Thymus (tissue), 11 donors: ENCODE results near the gene NAA80. TPM values are rescaled to one million over a fixed set of nuclear protein-coding genes. Genes with fewer than 3 reads are reported as not detected.

Experiments
- DNase-seq, 9 donors: peaks; one replicate each; pipeline ENCODE4 v3.0.0-alpha.2; 2013; ENCODE audit warnings: low spot score in 9 of 9, low read depth in 6 of 9, missing footprints in 1 of 9
- H3K27ac ChIP-seq, 2 donors: one replicate each; pipeline ENCODE4 v1.5.1; 2013; ENCODE audit warnings: control low read depth in 1 of 2, low read depth in 1 of 2, low read length in 1 of 2, mild to moderate bottlenecking in 1 of 2, moderate library complexity in 1 of 2
- H3K27me3 ChIP-seq, 2 donors: one replicate each; pipeline ENCODE4 v1.5.1; 2013; ENCODE audit warnings: low read length in 1 of 2; ENCODE audit not compliant: control insufficient read depth in 2 of 2, insufficient read depth in 1 of 2
- H3K36me3 ChIP-seq, 2 donors: one replicate each; pipeline ENCODE4 v1.5.1; 2013; ENCODE audit warnings: low read length in 1 of 2, mild to moderate bottlenecking in 1 of 2, moderate library complexity in 1 of 2; ENCODE audit not compliant: control insufficient read depth in 2 of 2, insufficient read depth in 2 of 2
- H3K4me1 ChIP-seq, 2 donors: one replicate each; pipeline ENCODE4 v1.5.1; 2013; ENCODE audit warnings: low read length in 2 of 2; ENCODE audit not compliant: control insufficient read depth in 2 of 2, insufficient read depth in 2 of 2
- H3K4me3 ChIP-seq, 2 donors: one replicate each; pipeline ENCODE4 v1.5.1; 2013; ENCODE audit warnings: low read length in 2 of 2, control low read depth in 1 of 2, mild to moderate bottlenecking in 1 of 2
- H3K9me3 ChIP-seq, 2 donors: one replicate each; pipeline ENCODE4 v1.5.1; 2013; ENCODE audit warnings: low read length in 1 of 2, mild to moderate bottlenecking in 1 of 2; ENCODE audit not compliant: control insufficient read depth in 2 of 2, insufficient read depth in 1 of 2
- WGBS: extraction: QIAGEN DNeasy Blood & Tissue Kit; methylation state at CpG from one replicate; pipeline ENCODE4 v1.1.7; 2013; 5-methylcytosine and 5-hydroxymethylcytosine counted together
- polyA plus RNA-seq: library from polyadenylated mRNA; stranded (reverse); fragments of 200-250 nt; gene quantifications from one replicate; pipeline ENCODE4 v1.2.3, GENCODE V29; 2013
- total RNA-seq: library from RNA; stranded (reverse); fragments of 120-200 nt; gene quantifications from one replicate; pipeline ENCODE4 v1.2.4, GENCODE V29; 2013
- donor health status: healthy.

The NAA80 gene
- total and polyA plus RNA-seq, 2 donors: 6.4 to 23.7 TPM

DNA sequence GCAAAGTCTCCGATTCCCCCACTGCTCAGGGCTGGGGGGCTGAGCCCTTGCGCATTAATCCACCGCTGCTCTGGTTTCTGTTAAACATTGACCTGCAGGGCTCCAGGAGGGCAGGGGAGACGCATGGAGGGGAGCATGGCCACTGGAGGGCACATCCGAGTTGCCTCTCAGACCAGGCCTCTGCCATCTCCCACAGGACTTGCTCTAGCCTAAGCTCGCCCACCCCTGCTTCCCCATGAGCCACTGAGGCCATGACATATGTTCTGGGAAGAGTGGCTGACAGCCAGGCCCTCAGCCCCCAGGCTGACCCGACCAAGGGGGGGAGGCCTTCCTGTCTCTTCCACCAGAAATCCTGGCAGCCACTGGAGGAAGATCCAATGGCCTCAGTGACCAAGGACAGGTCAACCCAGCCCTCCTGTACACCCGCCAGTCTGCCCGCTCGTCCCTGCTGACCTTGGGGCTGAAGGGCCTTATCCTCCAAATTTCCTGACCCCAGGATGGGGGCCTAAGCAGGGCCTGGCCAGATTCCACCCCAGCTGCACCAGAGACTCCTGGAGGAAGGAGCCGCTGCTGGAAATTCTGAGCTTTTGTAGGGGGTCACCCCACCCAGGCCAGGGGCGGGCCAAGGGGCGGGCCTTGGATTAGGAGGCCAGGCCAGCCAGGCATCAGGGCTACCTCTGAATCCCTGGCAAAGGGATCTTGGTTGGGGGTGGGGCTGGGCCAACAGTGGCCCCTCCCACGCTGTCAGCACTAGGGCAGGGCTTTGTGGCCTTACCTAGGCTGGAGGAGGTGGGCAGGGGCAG is 4.0 kb upstream of the NAA80 start, which contains the start of gene HYAL1:
Gene HYAL1, minus strand, starts transcription at position 562 of the 803 bp plus-strand sequence. CDS start 618 bp downstream, outside the sequence.
- peaks cover 0 to 12% of the 10 kb centered on the region in 2 donors for H3K9me3 ChIP-seq
- DNase-seq: no peak
- H3K36me3 ChIP-seq: no peaks in the 10 kb centered on the region
- H3K4me1 ChIP-seq: peaks cover 10 to 20% of the 10 kb centered on the region in 2 donors
- WGBS: 89% methylated on average over 14 of the region's 14 CpGs
- H3K27ac ChIP-seq: no peak within 1 kb of the TSS
- H3K27me3 ChIP-seq: no peaks in the 10 kb centered on the region
- H3K4me3 ChIP-seq: no peak within 1 kb of the TSS

DNA sequence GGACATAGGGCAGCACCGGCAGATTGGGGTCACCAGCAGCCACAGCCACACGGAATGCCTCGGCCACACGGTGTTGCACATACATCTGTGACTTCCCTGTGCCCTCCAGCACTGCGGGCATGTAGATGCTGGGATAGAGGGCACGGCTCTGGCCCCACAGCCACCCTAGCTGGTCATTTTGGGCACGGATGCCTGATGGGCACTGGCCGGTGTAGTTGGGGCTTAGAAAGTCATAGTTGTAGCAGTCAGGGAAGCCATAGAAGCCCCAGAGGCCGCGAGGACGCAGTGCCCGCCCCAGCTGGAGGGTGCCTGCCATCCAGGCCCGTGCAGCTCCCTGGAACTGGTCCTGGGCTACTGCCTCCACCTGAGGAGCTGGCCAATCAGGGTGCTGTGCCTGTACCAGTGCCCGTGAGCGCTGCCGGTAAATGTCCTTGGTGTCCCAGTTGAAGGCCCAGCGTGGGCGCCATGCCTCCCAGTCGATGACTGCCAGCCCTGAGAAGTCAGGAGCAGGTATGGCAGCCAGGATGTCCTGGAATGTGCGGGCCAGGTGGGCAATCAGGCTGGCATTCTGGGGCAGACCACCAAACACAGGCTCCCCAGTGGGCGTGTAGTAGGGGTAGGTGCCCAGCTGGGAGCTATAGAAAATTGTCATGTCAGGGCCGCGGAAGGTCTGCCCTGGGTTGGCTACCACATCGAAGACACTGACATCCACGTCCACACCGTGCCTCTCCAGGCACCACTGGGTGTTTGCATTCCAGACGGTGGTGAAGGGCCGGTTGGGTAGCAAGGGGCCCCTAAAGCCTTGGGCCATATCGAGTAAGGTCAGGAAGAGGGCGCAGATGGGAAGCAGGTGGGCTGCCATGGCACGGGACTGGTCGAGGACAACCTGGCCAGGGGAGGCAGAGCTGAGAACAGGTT is 3.1 kb upstream of the NAA80 start:
- Histone ChIP-seq H3K36me3 (no peaks in the 10 kb centered on the region), H3K27me3 (no peaks in the 10 kb centered on the region), H3K4me3 (no peak overlapping the region), H3K4me1 (peaks cover 12 to 24% of the 10 kb centered on the region in 2 donors), H3K9me3 (peaks cover 0 to 4% of the 10 kb centered on the region in 2 donors), H3K27ac (no peak overlapping the region)
- 96% methylated on average over 32 of the region's 32 CpGs for WGBS
- no peak for DNase-seq

DNA sequence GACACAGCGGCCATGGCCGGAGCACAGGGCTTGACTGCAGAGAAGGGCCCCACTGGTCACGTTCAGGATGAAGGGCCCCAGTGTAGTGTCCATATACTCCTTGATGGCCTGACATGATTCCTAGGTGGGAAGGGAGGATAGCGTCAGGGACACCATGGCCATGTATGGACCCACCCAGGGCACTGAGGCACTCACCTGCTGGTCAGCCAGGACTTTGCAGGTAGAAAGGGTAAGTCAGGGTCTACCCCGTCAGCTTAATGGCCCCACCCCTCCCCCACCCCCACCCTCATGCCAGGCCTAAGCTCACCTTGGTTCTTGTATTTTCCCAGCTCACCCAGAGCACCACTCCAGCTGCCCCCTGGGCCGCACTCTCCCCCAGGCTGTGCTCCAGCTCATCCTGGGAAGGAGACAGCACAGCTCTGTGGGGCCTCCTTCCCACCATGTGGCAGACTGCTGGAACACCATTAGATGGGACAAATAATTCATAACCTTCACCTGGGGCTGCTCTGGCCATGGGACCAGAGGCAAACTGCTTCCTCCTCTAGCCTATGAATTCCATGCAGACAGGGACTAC is 1.6 kb upstream of the NAA80 start:
- over 99% methylated on average over 6 of the region's 6 CpGs for WGBS
- Histone ChIP-seq H3K4me1 (peaks cover 12 to 24% of the 10 kb centered on the region in 2 donors), H3K27ac (no peak overlapping the region)

DNA sequence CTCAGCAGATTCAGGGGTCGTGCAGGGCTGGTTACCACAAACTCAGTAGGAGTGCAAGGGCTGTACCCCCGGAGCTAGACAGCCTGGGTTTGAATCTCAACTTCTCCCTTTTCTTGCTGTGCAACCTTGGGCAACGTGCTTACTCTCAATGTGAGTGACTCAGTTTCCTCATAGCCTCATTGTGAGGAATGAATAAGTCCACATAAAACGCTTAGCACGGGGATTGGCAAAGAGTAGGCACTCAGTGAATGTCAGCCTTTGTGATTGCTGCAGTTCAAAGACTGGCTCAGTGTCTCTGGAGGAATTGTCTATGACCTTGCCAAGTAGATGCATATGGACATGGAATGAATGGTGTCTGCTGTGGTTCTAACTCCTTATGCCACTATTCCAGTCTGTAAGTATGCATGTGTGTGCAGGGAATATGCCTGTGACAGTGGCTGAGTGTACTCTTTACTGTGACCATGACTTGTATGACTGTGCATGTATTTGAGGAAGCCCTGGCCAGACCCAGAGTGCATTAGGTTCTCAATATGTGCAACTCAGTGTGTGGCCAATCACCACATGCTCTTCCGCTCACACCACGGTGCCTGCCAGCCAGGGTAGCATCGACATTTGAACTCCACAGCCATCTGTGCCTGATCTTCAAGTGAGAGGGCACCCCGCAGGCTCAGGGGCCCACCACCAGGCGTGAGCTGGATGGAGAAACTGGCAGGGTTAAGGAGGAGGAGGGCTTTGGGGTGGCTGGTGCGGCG is 900 bp upstream of the NAA80 start:
- whole genome bisulfite sequencing: 69% methylated on average over 12 of the region's 12 CpGs
- peak in 1 of 9 donors; percentile 36 for DNase-seq
- Histone ChIP-seq H3K4me1 (peaks cover 12 to 24% of the 10 kb centered on the region in 2 donors), H3K9me3 (no peaks in the 10 kb centered on the region), H3K36me3 (no peaks in the 10 kb centered on the region), H3K27me3 (no peaks in the 10 kb centered on the region), H3K27ac (peak overlapping the region; percentile 74 to 85), H3K4me3 (peak overlapping the region; percentile 48 to 56)

More for the DNA sequence above, 1.6 kb upstream of the NAA80 start:
- H3K27me3 ChIP-seq: no peaks in the 10 kb centered on the region
- no peaks in the 10 kb centered on the region for H3K9me3 ChIP-seq
- H3K4me3 ChIP-seq: no peak overlapping the region
- DNase-seq: no peak
- H3K36me3 ChIP-seq: no peaks in the 10 kb centered on the region

DNA sequence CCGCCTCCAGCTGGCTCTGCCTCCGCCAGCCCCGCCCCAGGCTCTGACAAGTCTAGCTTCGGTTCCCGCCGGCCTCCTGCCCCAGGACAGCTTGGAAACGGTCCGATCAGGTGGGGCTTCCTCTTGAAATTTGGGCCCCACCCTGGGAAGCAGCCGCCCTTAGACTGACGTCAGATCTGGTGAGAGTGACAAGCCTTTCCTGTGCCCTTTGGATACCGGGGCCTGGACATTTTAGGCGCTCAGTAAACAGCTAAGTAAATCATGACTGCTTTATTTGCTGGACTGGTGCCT is 378 bp upstream of the NAA80 start:
- no peak for DNase-seq
- Histone ChIP-seq H3K27me3 (no peaks in the 10 kb centered on the region), H3K36me3 (no peaks in the 10 kb centered on the region), H3K27ac (peak overlapping the region; percentile 74 to 85), H3K4me1 (peaks cover 12 to 24% of the 10 kb centered on the region in 2 donors), H3K9me3 (no peaks in the 10 kb centered on the region), H3K4me3 (peak overlapping the region; percentile 48 to 56)
- 6% methylated on average over 12 of the region's 12 CpGs for WGBS

DNA sequence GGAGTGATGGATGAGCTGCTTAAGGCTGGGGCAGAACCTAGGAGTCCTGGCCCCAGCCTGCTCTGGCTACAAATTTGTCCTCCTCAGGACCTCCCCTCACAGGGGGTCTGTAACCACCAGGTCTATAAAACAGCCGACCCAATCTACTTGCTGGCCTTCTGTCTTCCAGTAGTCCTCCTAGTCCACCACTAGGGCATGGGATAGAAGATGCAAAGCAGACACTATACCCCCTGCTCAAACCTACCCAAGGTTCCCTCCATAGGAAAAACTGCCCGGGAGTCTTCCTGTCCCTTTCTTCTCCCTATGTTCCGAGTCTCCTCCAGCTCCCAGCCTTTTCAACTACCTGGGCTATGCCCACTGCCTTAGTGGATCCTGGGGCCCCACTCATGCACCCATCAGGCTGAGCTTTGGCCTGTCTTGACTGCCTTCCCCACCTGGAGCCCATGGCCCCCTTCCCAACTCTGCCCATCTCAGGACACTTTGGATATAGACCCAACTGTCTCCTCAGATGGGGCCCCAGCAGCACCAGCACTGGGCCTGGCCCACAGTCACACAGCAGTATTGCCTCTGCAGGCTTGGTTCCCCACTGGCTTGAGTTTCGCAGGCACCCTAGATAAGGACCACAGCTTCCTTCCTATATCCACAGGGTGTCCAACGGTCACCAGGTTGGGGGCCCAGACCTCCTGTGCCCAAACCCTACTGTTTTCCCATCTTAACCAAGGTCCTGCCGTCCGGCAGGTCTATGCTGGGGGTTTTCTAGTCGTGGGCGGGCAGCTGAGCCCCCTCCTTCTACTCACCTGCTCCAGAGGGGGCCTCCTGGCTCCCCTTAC is 1.1 kb downstream of the NAA80 start:
- no peak for DNase-seq
- 42% methylated on average over 9 of the region's 9 CpGs for WGBS
- peaks cover 12 to 25% of the 10 kb centered on the region in 2 donors for H3K4me1 ChIP-seq

DNA sequence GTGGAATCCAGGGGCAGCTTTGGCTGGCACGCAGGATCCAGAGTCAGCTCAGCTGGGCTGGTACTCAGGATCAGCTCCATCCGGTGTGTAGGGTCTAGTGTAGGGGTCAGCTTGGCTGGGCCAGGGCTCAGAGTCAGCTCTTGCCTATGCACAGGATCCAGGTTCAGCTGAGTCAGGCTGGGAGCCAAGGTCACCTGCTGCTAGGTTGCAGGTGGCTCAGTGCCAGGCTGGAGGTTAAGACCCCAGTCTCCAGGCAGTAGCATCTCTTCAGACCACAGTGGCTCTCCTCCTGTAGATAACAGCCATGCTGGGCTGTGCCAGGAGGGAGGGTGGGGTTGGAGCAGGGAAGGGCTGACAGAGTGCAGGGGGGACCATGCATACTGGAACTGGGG is 1.8 kb downstream of the NAA80 start:
- Histone ChIP-seq H3K4me1 (peaks cover 12 to 32% of the 10 kb centered on the region in 2 donors), H3K36me3 (no peaks in the 10 kb centered on the region), H3K4me3 (no peak overlapping the region), H3K27me3 (no peaks in the 10 kb centered on the region), H3K9me3 (no peaks in the 10 kb centered on the region), H3K27ac (no peak overlapping the region)
- DNase-seq: no peak
- 100% methylated on average over 2 of the region's 2 CpGs for WGBS

More for the DNA sequence above, 1.1 kb downstream of the NAA80 start:
- Histone ChIP-seq H3K27me3 (no peaks in the 10 kb centered on the region), H3K36me3 (no peaks in the 10 kb centered on the region), H3K9me3 (no peaks in the 10 kb centered on the region), H3K27ac (peak overlapping the region; percentile 52 to 98), H3K4me3 (peak overlapping the region; percentile 56 to 89)
